SK-N-SH (cell line): ENCODE data around the gene ZCCHC13. TPM values are rescaled to one million over a fixed set of nuclear protein-coding genes. Genes with fewer than 3 reads are reported as not detected.

Source experiments
- CTCF ChIA-PET: fragments of 300-600, 350-600 bp; formaldehyde crosslinking; extraction: SDS; loops from one replicate; lab custom pipeline; 2021; lab: Yijun Ruan, JAX
- POLR2A ChIA-PET: fragments of 350-600 bp; sonication (Branson Sonifier 250); formaldehyde crosslinking; extraction: SDS; loops from one replicate; lab custom pipeline; 2020; ENCODE audit warnings: antibody characterized with exemption, inconsistent platforms; lab: Yijun Ruan, JAX
- DNase-seq: peaks from one replicate; pipeline ENCODE4 v3.0.0; 2012
- H2AFZ ChIP-seq: fragments of 200-600 bp; sonication (generic); 2 replicates; pipeline ENCODE4 v1.8.1; 2016; ENCODE audit warnings: antibody characterized with exemption, mild to moderate bottlenecking, low read depth
- H3F3A ChIP-seq: fragments of 200-600 bp; sonication (generic); replicated peaks from 2 replicates; pipeline ENCODE3; 2016; ENCODE audit warnings: antibody characterized with exemption, mild to moderate bottlenecking; ENCODE audit not compliant: insufficient read depth
- H3K27ac ChIP-seq, 2 experiments: fragments of 200-500 bp in 1 of 2; fragments of 200-600 bp in 1 of 2; sonication (Bioruptor generic) in 1 of 2; sonication (generic), shearing (Covaris generic) in 1 of 2; 2 replicates each; pipeline versions ENCODE4 v1.5.1 to v1.6.1; 2014 to 2016; ENCODE audit warnings: low read depth in 2 of 2, inconsistent platforms in 1 of 2, low read length in 1 of 2, mild to moderate bottlenecking in 1 of 2, mixed read lengths in 1 of 2
- H3K27me3 ChIP-seq: fragments of 200-600 bp; sonication (generic), shearing (Covaris generic); 2 replicates; pipeline ENCODE4 v1.6.1; 2016; ENCODE audit warnings: mixed run types; ENCODE audit not compliant: insufficient read depth
- H3K36me3 ChIP-seq, 2 experiments: fragments of 200-500 bp in 1 of 2; fragments of 200-600 bp in 1 of 2; sonication (Bioruptor generic) in 1 of 2; sonication (generic) in 1 of 2; replicated peaks in 1 of 2; 2 replicates each; pipeline versions ENCODE3 to v1.5.1; 2014 to 2016; ENCODE audit warnings: low read length in 1 of 2, mild to moderate bottlenecking in 1 of 2; ENCODE audit not compliant: insufficient read depth in 2 of 2, control insufficient read depth in 1 of 2
- H3K4me1 ChIP-seq, 2 experiments: fragments of 200-500 bp in 1 of 2; fragments of 200-600 bp in 1 of 2; sonication (Bioruptor generic) in 1 of 2; sonication (generic), shearing (Covaris generic) in 1 of 2; 2 replicates each; pipeline versions ENCODE4 v1.5.1 to v1.6.1; 2014 to 2016; ENCODE audit warnings: low read depth in 1 of 2, low read length in 1 of 2, mixed run types in 1 of 2; ENCODE audit not compliant: insufficient read depth in 2 of 2, control insufficient read depth in 1 of 2
- H3K4me2 ChIP-seq: fragments of 200-600 bp; sonication (generic), shearing (Covaris generic); 2 replicates; pipeline ENCODE4 v1.6.1; 2017; ENCODE audit warnings: mixed run types
- H3K4me3 ChIP-seq, 2 experiments: fragments of 200-500 bp in 1 of 2; fragments of 200-600 bp in 1 of 2; sonication (Bioruptor generic) in 1 of 2; sonication (generic), shearing (Covaris generic) in 1 of 2; 2 replicates each; pipeline versions ENCODE4 v1.5.1 to v1.8.1; 2014 to 2016; ENCODE audit warnings: low read depth in 2 of 2, inconsistent platforms in 1 of 2, low read length in 1 of 2, mild to moderate bottlenecking in 1 of 2, mixed read lengths in 1 of 2, moderate library complexity in 1 of 2
- H3K79me2 ChIP-seq: fragments of 200-600 bp; sonication (generic); 2 replicates; pipeline ENCODE4 v1.8.1; 2017; ENCODE audit warnings: mild to moderate bottlenecking; ENCODE audit not compliant: insufficient read depth
- H3K9ac ChIP-seq: fragments of 200-600 bp; sonication (generic); 2 replicates; pipeline ENCODE4 v1.6.1; 2017; ENCODE audit warnings: mixed run types
- H3K9me2 ChIP-seq: fragments of 200-600 bp; sonication (generic); 2 replicates; pipeline ENCODE4 v1.6.1; 2017; ENCODE audit warnings: mixed run types
- H3K9me3 ChIP-seq: fragments of 200-600 bp; sonication (generic); 2 replicates; pipeline ENCODE4 v1.6.1; 2017; ENCODE audit warnings: mixed run types, mild to moderate bottlenecking, moderate library complexity
- H4K20me1 ChIP-seq: fragments of 200-600 bp; sonication (generic); 2 replicates; pipeline ENCODE4 v1.6.1; 2017; ENCODE audit warnings: mild to moderate bottlenecking, mixed run types; ENCODE audit not compliant: insufficient read depth
- EP300 ChIP-seq, 2 experiments: IDR thresholded peaks; 2 replicates each; pipeline versions ENCODE4 v1.4.0 to v1.6.1; 2012; ENCODE audit warnings: borderline replicate concordance in 1 of 2, low read depth in 1 of 2, low read length in 1 of 2
- FOSL2 ChIP-seq: IDR thresholded peaks from 2 replicates; pipeline ENCODE4 v1.4.0; 2012; ENCODE audit warnings: low read depth, mild to moderate bottlenecking, moderate library complexity, borderline replicate concordance
- FOXJ3 ChIP-seq: sonication (generic); formaldehyde crosslinking; IDR thresholded peaks from 2 replicates; pipeline ENCODE4 v1.5.1; 2020; ENCODE audit warnings: mild to moderate bottlenecking, missing genetic modification reagents
- FOXM1 ChIP-seq: IDR thresholded peaks from 2 replicates; pipeline ENCODE4 v1.4.0; 2012; ENCODE audit warnings: low read depth, mild to moderate bottlenecking
- GABPA ChIP-seq: IDR thresholded peaks from 2 replicates; pipeline ENCODE4 v1.4.0; 2012; ENCODE audit warnings: low read depth, mild to moderate bottlenecking
- JUND ChIP-seq: IDR thresholded peaks from 2 replicates; pipeline ENCODE4 v1.4.0; 2012
- MEF2A ChIP-seq: IDR thresholded peaks from 2 replicates; pipeline ENCODE4 v1.4.0; 2012; ENCODE audit warnings: low read depth, borderline replicate concordance
- NFIC ChIP-seq: IDR thresholded peaks from 2 replicates; pipeline ENCODE4 v1.4.0; 2012; ENCODE audit warnings: borderline replicate concordance
- POLR2AphosphoS5 ChIP-seq: IDR thresholded peaks from 2 replicates; pipeline ENCODE4 v1.6.1; 2012; ENCODE audit warnings: low read depth, low read length
- RAD21 ChIP-seq: IDR thresholded peaks from 2 replicates; pipeline ENCODE4 v1.6.1; 2012; ENCODE audit warnings: mild to moderate bottlenecking, low read length
- RFX5 ChIP-seq: IDR thresholded peaks from 2 replicates; pipeline ENCODE4 v1.6.1; 2012; ENCODE audit warnings: mild to moderate bottlenecking, improper control_type of control experiment, low read length
- RXRA ChIP-seq: IDR thresholded peaks from 2 replicates; pipeline ENCODE4 v1.4.0; 2012; ENCODE audit warnings: low read depth, mild to moderate bottlenecking, borderline replicate concordance
- TCF12 ChIP-seq: IDR thresholded peaks from 2 replicates; pipeline ENCODE4 v1.4.0; 2012
- TEAD4 ChIP-seq: IDR thresholded peaks from 2 replicates; pipeline ENCODE4 v1.4.0; 2012; ENCODE audit warnings: mild to moderate bottlenecking, borderline replicate concordance; ENCODE audit not compliant: insufficient read depth
- YY1 ChIP-seq: IDR thresholded peaks from 2 replicates; pipeline ENCODE4 v1.4.0; 2012; ENCODE audit warnings: low read depth, mild to moderate bottlenecking
- whole genome bisulfite sequencing: methylation state at CpG from one replicate; pipeline ENCODE4 v1.1.6; 2017; ENCODE audit warnings: low lambda C conversion rate; 5-methylcytosine and 5-hydroxymethylcytosine counted together
- polyA plus RNA-seq, 3 experiments: library from polyadenylated mRNA; depleted of rRNA; stranded (reverse); fragments of >200 nt; gene quantifications; 2 replicates each; pipeline ENCODE4 v1.2.3, GENCODE V29; 2012
- TF ChIP-seq, protein P1 (sequence below): fragments of 150-350 bp; IDR thresholded peaks from 2 replicates; pipeline ENCODE4 v1.6.1; 2016; ENCODE audit warnings: mild to moderate bottlenecking, low read depth, low read length
- TF ChIP-seq, protein P2 (sequence below): IDR thresholded peaks from 2 replicates; pipeline ENCODE4 v1.4.0; 2012; ENCODE audit warnings: low read depth, borderline replicate concordance
- TF ChIP-seq, protein P3 (sequence below): IDR thresholded peaks from 2 replicates; pipeline ENCODE4 v1.4.0; 2012; ENCODE audit warnings: low read depth

The ZCCHC13 gene
- polyA plus RNA-seq, 1 of the 3 experiments (the other 2 are of a cell fraction): not detected

DNA sequence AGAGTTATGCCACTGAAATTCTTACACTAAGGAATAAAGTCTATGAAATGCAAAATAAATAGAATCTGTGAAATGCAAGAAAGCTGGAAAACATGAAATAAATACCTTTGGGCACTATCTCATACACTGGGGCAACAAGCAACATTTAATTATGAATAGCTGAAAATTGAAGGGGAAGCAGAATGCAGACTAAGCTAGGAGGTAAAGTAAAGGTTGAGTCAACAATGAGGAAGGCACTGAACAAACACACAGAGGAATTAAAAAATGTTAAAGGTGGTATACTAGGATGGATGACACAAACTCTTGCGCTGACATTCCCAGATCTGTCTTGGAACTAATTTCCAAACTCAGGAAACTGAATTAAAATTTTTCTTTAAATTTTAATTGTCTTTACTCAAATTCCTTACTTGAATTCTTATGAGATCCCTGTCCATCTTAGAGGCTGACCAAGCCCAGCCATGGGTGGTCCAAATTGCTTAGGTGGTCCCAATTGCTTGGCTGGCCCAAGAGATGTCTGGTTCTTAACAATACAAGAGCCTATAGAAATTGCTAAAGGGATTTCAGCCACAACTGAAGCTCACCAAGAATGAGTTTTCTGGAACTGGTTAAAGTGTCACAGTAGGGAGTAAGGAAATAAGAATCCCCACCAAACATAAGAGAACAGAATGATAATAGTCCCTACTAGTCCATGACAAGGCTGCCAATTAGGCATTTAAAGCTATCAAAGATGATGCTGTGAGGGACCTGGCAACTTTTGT lies 41.3 kb upstream of the ZCCHC13 start:
- Histone ChIP-seq H3F3A (peaks cover 3% of the 10 kb centered on the region), H4K20me1 (peaks cover 15% of the 10 kb centered on the region; the same call in 1 of the 2 replicates), H3K4me2 (no peak overlapping the region), H3K9me3 (no peaks in the 10 kb centered on the region), H2AFZ (no peak overlapping the region), H3K9me2 (no peaks in the 10 kb centered on the region), H3K4me3 (no peak overlapping the region), H3K4me1 (no peaks in the 10 kb centered on the region), H3K9ac (no peak overlapping the region), H3K36me3 (peaks cover 48 to 70% of the 10 kb centered on the region in 2 experiments), H3K27me3 (no peaks in the 10 kb centered on the region), H3K79me2 (peaks cover 11% of the 10 kb centered on the region; the same call in 1 of the 2 replicates), H3K27ac (no peak overlapping the region)
- 79% methylated on average over 1 of the region's 1 CpG for WGBS
- POLR2A ChIA-PET: no interaction called here
- TF ChIP-seq POLR2AphosphoS5 (no peak), RAD21 (no peak), RXRA (no peak), FOXJ3 (CRISPR knock-in tag) (no peak), FOSL2 (no peak), MEF2A (no peak), JUND (no peak), EP300 (IDR thresholded peaks at IDR 0.05; ENCODE audit: borderline replicate concordance in 1 of 2, low read depth in 1 of 2, low read length in 1 of 2) (no peak), TCF12 (no peak), TEAD4 (no peak), NFIC (no peak), YY1 (no peak)
- TF ChIP-seq, protein P1, sequence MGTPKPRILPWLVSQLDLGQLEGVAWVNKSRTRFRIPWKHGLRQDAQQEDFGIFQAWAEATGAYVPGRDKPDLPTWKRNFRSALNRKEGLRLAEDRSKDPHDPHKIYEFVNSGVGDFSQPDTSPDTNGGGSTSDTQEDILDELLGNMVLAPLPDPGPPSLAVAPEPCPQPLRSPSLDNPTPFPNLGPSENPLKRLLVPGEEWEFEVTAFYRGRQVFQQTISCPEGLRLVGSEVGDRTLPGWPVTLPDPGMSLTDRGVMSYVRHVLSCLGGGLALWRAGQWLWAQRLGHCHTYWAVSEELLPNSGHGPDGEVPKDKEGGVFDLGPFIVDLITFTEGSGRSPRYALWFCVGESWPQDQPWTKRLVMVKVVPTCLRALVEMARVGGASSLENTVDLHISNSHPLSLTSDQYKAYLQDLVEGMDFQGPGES: no peak
- TF ChIP-seq, protein P2, sequence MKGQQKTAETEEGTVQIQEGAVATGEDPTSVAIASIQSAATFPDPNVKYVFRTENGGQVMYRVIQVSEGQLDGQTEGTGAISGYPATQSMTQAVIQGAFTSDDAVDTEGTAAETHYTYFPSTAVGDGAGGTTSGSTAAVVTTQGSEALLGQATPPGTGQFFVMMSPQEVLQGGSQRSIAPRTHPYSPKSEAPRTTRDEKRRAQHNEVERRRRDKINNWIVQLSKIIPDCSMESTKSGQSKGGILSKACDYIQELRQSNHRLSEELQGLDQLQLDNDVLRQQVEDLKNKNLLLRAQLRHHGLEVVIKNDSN: no peak
- TF ChIP-seq, protein P3, sequence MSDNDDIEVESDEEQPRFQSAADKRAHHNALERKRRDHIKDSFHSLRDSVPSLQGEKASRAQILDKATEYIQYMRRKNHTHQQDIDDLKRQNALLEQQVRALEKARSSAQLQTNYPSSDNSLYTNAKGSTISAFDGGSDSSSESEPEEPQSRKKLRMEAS: no peak
- DNase-seq: no peak
- CTCF ChIA-PET: no interaction called here

DNA sequence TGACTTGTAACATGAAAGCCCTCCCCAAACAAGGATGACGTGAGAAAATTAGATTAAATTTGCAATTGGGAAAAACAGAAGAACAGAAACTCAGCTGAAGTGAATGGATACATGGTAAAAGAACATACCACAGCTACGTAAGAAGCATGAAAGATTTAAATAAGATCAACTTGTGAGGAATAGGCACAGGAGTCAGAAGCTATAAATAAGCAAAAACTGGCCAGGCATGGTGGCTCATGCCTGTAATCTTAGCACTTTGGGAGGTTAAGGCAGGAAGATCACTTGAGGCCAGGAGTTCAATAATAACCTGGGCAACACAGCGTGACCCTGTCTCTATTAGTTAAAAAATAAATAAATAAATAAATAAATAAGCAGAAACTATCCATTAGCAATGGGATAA lies 33.6 kb upstream of the ZCCHC13 start:
- peaks cover 9% of the 10 kb centered on the region; the same call in 1 of the 2 replicates for H4K20me1 ChIP-seq
- ChIA-PET POLR2A (no interaction called here), CTCF (no interaction called here)
- peaks cover 12% of the 10 kb centered on the region for H3K79me2 ChIP-seq
- peaks cover 56 to 69% of the 10 kb centered on the region in 2 experiments for H3K36me3 ChIP-seq
- 100% methylated on average over 3 of the region's 3 CpGs for WGBS
- H3K9ac ChIP-seq: no peak overlapping the region
- no peak overlapping the region for H3K4me2 ChIP-seq
- H3F3A ChIP-seq: peaks cover 15% of the 10 kb centered on the region
- no peak overlapping the region for H3K27ac ChIP-seq
- TF ChIP-seq GABPA (no peak), RFX5 (no peak), FOXM1 (no peak), POLR2AphosphoS5 (no peak)
- H2AFZ ChIP-seq: no peak overlapping the region
- no peak for DNase-seq
- H3K9me3 ChIP-seq: no peaks in the 10 kb centered on the region
- no peaks in the 10 kb centered on the region for H3K4me1 ChIP-seq
- no peaks in the 10 kb centered on the region for H3K9me2 ChIP-seq
- no peak overlapping the region for H3K4me3 ChIP-seq
- no peaks in the 10 kb centered on the region for H3K27me3 ChIP-seq
